BJ (cell line): Measurements from ENCODE around the gene SUPT20HL2. TPM values are rescaled to one million over a fixed set of nuclear protein-coding genes. Genes with fewer than 3 reads are reported as not detected.

ENCODE experiments used
- CTCF ChIA-PET: fragments of 350-600 bp; formaldehyde crosslinking; extraction: SDS; loops from one replicate; lab custom pipeline; 2021; ENCODE audit warnings: antibody characterized with exemption, inconsistent platforms; lab: Yijun Ruan, JAX
- POLR2A ChIA-PET: fragments of 300-600 bp; sonication (Branson Sonifier 250); formaldehyde crosslinking; extraction: SDS; loops from one replicate; lab custom pipeline; 2021; ENCODE audit warnings: antibody characterized with exemption; lab: Charles Lee
- DNase-seq: peaks from one replicate; pipeline ENCODE4 v3.0.0-alpha.2; 2011; ENCODE audit warnings: low read depth
- H3K27me3 ChIP-seq: 2 replicates; pipeline ENCODE4 v1.6.0; 2011; ENCODE audit warnings: low read length; ENCODE audit not compliant: control insufficient read depth, insufficient read depth
- H3K36me3 ChIP-seq: 2 replicates; pipeline ENCODE4 v1.5.1; 2011; ENCODE audit warnings: low read length; ENCODE audit not compliant: control insufficient read depth, insufficient read depth
- H3K4me3 ChIP-seq: 2 replicates; pipeline ENCODE4 v1.5.1; 2011; ENCODE audit warnings: low read depth, mild to moderate bottlenecking, control low read depth, low read length
- CTCF ChIP-seq: IDR thresholded peaks from 2 replicates; pipeline ENCODE4 v1.5.1; 2011; ENCODE audit warnings: low read depth, mild to moderate bottlenecking, control low read depth, inconsistent platforms, low read length, moderate library complexity; ENCODE audit not compliant: insufficient read depth
- polyA plus RNA-seq: library from polyadenylated mRNA; depleted of rRNA; stranded (reverse); fragments of >200 nt; gene quantifications from 2 replicates; pipeline ENCODE4 v1.2.3, GENCODE V29; 2011

The SUPT20HL2 gene
- polyA plus RNA-seq, 1 experiment = not detected

- DNase-seq = no peak
- ChIA-PET POLR2A (no interaction called here), CTCF (no interaction called here)
- no peak overlapping the region for H3K4me3 ChIP-seq
- H3K27me3 ChIP-seq = no peaks in the 10 kb centered on the region
- no peak for TF ChIP-seq CTCF
- H3K36me3 ChIP-seq = no peaks in the 10 kb centered on the region
These were observed 26.0 kb upstream of the SUPT20HL2 start for GRCh38 chrX:24339911-24340310.

- Histone ChIP-seq H3K4me3 (no peak overlapping the region), H3K27me3 (no peaks in the 10 kb centered on the region), H3K36me3 (no peaks in the 10 kb centered on the region)
- no peak for TF ChIP-seq CTCF
- DNase-seq = no peak
- ChIA-PET CTCF (no interaction called here), POLR2A (interaction anchor here (0.7 kb wide), 1 partner anchor 10 kb away, joined by 4 read pairs; no protein-coding TSS in a partner anchor)
These were observed 22.0 kb upstream of the SUPT20HL2 start for GRCh38 chrX:24335871-24336270.

GRCh38 chrX:24334461-24334860, 20.6 kb upstream of the SUPT20HL2 start:
- no peak for DNase-seq
- CTCF ChIA-PET = no interaction called here
- Histone ChIP-seq H3K27me3 (no peaks in the 10 kb centered on the region), H3K4me3 (no peak overlapping the region), H3K36me3 (no peaks in the 10 kb centered on the region)
- TF ChIP-seq CTCF = no peak
- POLR2A ChIA-PET = no interaction called here

GRCh38 chrX:24333371-24333770, 19.5 kb upstream of the SUPT20HL2 start:
- no peaks in the 10 kb centered on the region for H3K27me3 ChIP-seq
- POLR2A ChIA-PET = no interaction called here
- no peaks in the 10 kb centered on the region for H3K36me3 ChIP-seq
- no peak overlapping the region for H3K4me3 ChIP-seq
- TF ChIP-seq CTCF = no peak
- DNase-seq = no peak
- CTCF ChIA-PET = no interaction called here

- no peaks in the 10 kb centered on the region for H3K27me3 ChIP-seq
- no peaks in the 10 kb centered on the region for H3K36me3 ChIP-seq
- no peak overlapping the region for H3K4me3 ChIP-seq
- DNase-seq = no peak
- TF ChIP-seq CTCF = no peak
- CTCF ChIA-PET = no interaction called here
- POLR2A ChIA-PET = no interaction called here
These were observed 19.0 kb upstream of the SUPT20HL2 start for GRCh38 chrX:24332878-24333277.
